NCI-H2227 treated with DMSO at 0.1 percent for 48 hours (cell line): ENCODE data around the gene GALNT17.

Experiments used
- DNase-seq: peaks from one replicate; lab custom pipeline; 2025; lab: John Stamatoyannopoulos, UW

Gene GALNT17

GRCh38 chr7:71746006-71746405 is 614.1 kb downstream of the GALNT17 start:
- DNase-seq = no peak

DNA sequence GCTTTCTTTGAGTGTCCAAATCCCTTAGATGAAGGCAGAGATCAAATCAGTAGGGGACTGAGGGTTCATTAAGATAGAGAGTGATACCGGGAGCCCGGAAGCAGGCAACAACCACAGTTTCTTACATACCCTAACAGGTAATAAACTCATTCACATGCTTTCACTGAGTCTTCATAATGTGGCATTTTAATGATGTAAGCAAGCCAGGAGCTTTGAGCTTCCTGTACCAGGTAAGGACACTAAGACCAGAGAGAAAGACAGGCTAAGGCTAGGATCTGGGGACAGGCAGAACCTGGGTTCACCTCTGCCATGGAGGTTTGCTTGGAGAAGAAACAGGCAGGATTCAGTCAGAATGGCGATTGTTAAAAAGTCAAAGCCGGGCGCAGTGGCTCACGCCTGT is 618.3 kb downstream of the GALNT17 start:
- DNase-seq = no peak

- DNase-seq = no peak
These were observed 620.4 kb downstream of the GALNT17 start for GRCh38 chr7:71752171-71752935.

DNA sequence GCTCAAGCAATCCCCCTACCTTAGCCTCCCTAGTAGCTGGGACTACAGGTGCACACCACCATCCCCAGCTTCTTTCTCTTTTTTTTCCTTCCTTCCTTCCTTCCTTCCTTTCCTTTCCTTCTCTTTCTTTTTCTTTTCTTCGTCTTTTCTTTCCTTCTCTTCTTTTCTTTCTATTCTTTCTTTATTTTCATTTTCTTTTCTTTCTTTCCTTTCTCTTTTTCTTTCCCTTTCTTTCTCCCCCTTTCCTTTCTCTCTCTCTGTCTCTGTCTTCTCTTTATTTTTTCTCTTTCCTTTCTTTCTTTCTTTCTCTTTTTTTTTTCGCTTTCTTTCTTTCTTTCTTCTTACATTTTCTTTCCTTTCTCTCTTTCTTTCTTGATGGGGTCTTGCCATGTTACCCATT is 621.3 kb downstream of the GALNT17 start:
- no peak for DNase-seq

GRCh38 chr7:71753956-71754664 is 622.2 kb downstream of the GALNT17 start:
- DNase-seq = no peak

GRCh38 chr7:71754828-71755227 is 622.9 kb downstream of the GALNT17 start:
- DNase-seq = no peak

GRCh38 chr7:71761336-71761735 is 629.4 kb downstream of the GALNT17 start:
- DNase-seq = no peak
